Measurements from ENCODE around the gene ARHGAP25. TPM values are rescaled to one million over a fixed set of nuclear protein-coding genes. Genes with fewer than 3 reads are reported as not detected.

Gene ARHGAP25
- total RNA-seq, 4 donors from 2014 or later = 6.1 to 40.8 (median 11.7) TPM

- ATAC-seq (ENCODE audit: low FRiP score) = no peak
- no peak for DNase-seq (ENCODE audit: low spot score)
- TF ChIP-seq CTCF (IDR thresholded peaks at IDR 0.05) = no peak
These were observed 35.1 kb downstream of the ARHGAP25 start for GRCh38 chr2:68769586-68770270.

GRCh38 chr2:68770271-68771111 is 35.9 kb downstream of the ARHGAP25 start:
- TF ChIP-seq CTCF (IDR thresholded peaks at IDR 0.05) = no peak
- no peak for DNase-seq (ENCODE audit: low spot score)
- no peak for ATAC-seq (ENCODE audit: low FRiP score)

GRCh38 chr2:68771211-68771751 is 36.7 kb downstream of the ARHGAP25 start:
- ATAC-seq (ENCODE audit: low FRiP score) (no peak), DNase-seq (ENCODE audit: low spot score) (no peak)
- TF ChIP-seq CTCF (IDR thresholded peaks at IDR 0.05) = no peak

GRCh38 chr2:68772109-68772508 is 37.5 kb downstream of the ARHGAP25 start:
- ATAC-seq (ENCODE audit: low FRiP score) = no peak

GRCh38 chr2:68774569-68775271 is 40.1 kb downstream of the ARHGAP25 start:
- DNase-seq (ENCODE audit: low spot score) (no peak), ATAC-seq (ENCODE audit: low FRiP score) (peak; percentile 73)
- TF ChIP-seq CTCF (IDR thresholded peaks at IDR 0.05) = no peak

More at GRCh38 chr2:68772109-68772508, 37.5 kb downstream of the ARHGAP25 start:
- no peak for DNase-seq (ENCODE audit: low spot score)
- TF ChIP-seq CTCF (IDR thresholded peaks at IDR 0.05) = no peak

- no peak for DNase-seq (ENCODE audit: low spot score)
- ATAC-seq (ENCODE audit: low FRiP score) = no peak
- TF ChIP-seq CTCF (IDR thresholded peaks at IDR 0.05) = no peak
These were observed 40.7 kb downstream of the ARHGAP25 start for GRCh38 chr2:68775272-68775842.

All from omental fat pad (tissue), 4 donors.